ENCODE results near the gene SMTNL1. TPM values are rescaled to one million over a fixed set of nuclear protein-coding genes. Genes with fewer than 3 reads are reported as not detected.

The SMTNL1 gene
- total and polyA plus RNA-seq, 4 donors, result not detected

GRCh38 chr11:57544566-57544965, 7.2 kb downstream of the SMTNL1 start:
- no peak for DNase-seq (ENCODE audit: low spot score)

More at GRCh38 chr11:57544566-57544965, 7.2 kb downstream of the SMTNL1 start:
- Histone ChIP-seq H3K27me3 (ENCODE audit: control insufficient read depth in 4 of 4, insufficient read depth in 4 of 4, low read length in 3 of 4) (no peaks in the 10 kb centered on the region), H3K9me3 (ENCODE audit: control insufficient read depth in 4 of 4, low read length in 3 of 4) (no peaks in the 10 kb centered on the region), H3K36me3 (ENCODE audit: control insufficient read depth in 4 of 4, insufficient read depth in 3 of 4, low read depth in 1 of 4, low read length in 3 of 4) (peaks cover under 1 to 9% (median 2%) of the 10 kb centered on the region in 4 donors), H3K4me3 (ENCODE audit: low read depth in 1 of 3, low read length in 3 of 3) (no peak overlapping the region), H3K9ac (ENCODE audit: low read depth in 1 of 2, low read length in 2 of 2) (no peak overlapping the region), H3K4me1 (ENCODE audit: control insufficient read depth in 4 of 4, insufficient read depth in 4 of 4, low read length in 3 of 4) (no peaks in the 10 kb centered on the region), H3K27ac (ENCODE audit: low read depth in 1 of 2, low read length in 2 of 2) (no peak overlapping the region)
- WGBS, result 94% methylated on average over 6 of the region's 6 CpGs
- TF ChIP-seq YY1 (IDR thresholded peaks at IDR 0.05) (no peak), JUND (IDR thresholded peaks at IDR 0.05) (no peak), RXRA (IDR thresholded peaks at IDR 0.05) (no peak), CTCF (IDR thresholded peaks at IDR 0.05; ENCODE audit: low read depth, low read length, missing input control) (no peak), RAD21 (IDR thresholded peaks at IDR 0.05) (no peak), HNF4G (IDR thresholded peaks at IDR 0.05) (no peak), TAF1 (conservative IDR thresholded peaks at IDR 0.05) (no peak), HNF4A (conservative IDR thresholded peaks at IDR 0.05) (no peak), ATF3 (IDR thresholded peaks at IDR 0.05) (no peak), ZBTB33 (IDR thresholded peaks at IDR 0.05) (no peak), NR2F2 (IDR thresholded peaks at IDR 0.05) (no peak), FOXA1 (IDR thresholded peaks at IDR 0.05) (no peak), GABPA (IDR thresholded peaks at IDR 0.05 in 1 of 2, conservative IDR thresholded peaks at IDR 0.05 in 1 of 2) (no peak), MAX (IDR thresholded peaks at IDR 0.05) (no peak), REST (IDR thresholded peaks at IDR 0.05) (no peak), SP1 (IDR thresholded peaks at IDR 0.05) (no peak), EGR1 (IDR thresholded peaks at IDR 0.05; ENCODE audit: low read depth in 2 of 2) (no peak), FOXA2 (IDR thresholded peaks at IDR 0.05) (no peak)
